HUES6 (cell line): ENCODE measurements around the gene UCP2.

Experiments
- H3K27ac ChIP-seq: 2 replicates; pipeline ENCODE4 v1.7.0; 2013; ENCODE audit warnings: low read depth, mild to moderate bottlenecking, low read length, inconsistent platforms
- H3K27me3 ChIP-seq: 2 replicates; pipeline ENCODE4 v1.6.1; 2013; ENCODE audit warnings: low read length; ENCODE audit not compliant: control insufficient read depth, insufficient read depth
- H3K36me3 ChIP-seq: 2 replicates; pipeline ENCODE4 v1.6.1; 2013; ENCODE audit warnings: low read length; ENCODE audit not compliant: control insufficient read depth, insufficient read depth
- H3K4me1 ChIP-seq: 2 replicates; pipeline ENCODE4 v1.6.1; 2013; ENCODE audit warnings: low read length; ENCODE audit not compliant: control insufficient read depth, insufficient read depth
- H3K4me3 ChIP-seq: 2 replicates; pipeline ENCODE4 v1.5.1; 2013; ENCODE audit warnings: low read depth, low read length
- H3K9ac ChIP-seq: one replicate; pipeline ENCODE4 v1.6.1; 2013; ENCODE audit warnings: mild to moderate bottlenecking, low read length
- H3K9me3 ChIP-seq: 2 replicates; pipeline ENCODE4 v1.6.1; 2013; ENCODE audit warnings: low read depth, low read length; ENCODE audit not compliant: control insufficient read depth, insufficient read depth

The UCP2 gene

GRCh38 chr11:74000307-74001133 lies 17.9 kb upstream of the UCP2 start:
- Histone ChIP-seq H3K9ac (no peak overlapping the region), H3K27ac (no peak overlapping the region), H3K4me1 (0 out of 2 replicates have a peak, but pooled peaks cover 6% of the 10 kb centered on the region), H3K9me3 (no peaks in the 10 kb centered on the region), H3K4me3 (no peak overlapping the region), H3K36me3 (no peaks in the 10 kb centered on the region; the same call in 1 of the 2 replicates), H3K27me3 (no peaks in the 10 kb centered on the region)

DNA sequence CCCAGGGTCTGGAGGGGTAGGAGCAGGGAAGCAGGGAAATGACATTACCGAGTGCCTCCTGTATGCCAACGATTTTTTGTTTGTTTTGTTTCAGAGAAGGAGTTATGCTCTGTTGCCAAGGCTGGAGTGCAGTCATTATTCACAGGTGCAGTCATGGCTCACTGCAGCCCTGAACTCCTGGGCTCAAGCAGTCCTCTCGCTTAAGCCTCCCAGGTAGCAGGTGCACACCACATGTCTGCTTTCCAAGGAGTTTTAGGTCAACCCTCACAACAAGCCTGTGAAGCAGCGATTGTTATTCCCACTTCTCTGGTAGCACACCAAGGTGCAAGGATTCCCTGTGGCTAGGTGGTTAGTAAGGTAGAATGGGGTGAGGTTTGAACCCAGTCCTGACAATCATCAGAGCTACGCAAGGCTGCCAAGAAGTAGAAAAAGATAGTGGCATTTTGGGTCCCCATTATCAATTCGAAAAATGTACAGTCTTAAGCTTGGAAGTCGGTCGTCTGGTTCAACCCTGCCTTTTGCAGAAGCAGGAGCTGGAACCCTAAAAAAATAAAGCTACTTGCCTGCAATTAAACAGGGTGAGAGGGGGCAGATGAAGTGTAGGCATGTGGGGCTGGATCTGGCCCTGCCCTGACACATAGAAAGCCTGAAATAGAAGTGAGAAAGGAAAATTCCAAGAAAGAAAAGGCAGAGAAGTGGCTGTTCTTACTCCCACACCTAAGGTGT lies 17.1 kb upstream of the UCP2 start:
- Histone ChIP-seq H3K9me3 (no peaks in the 10 kb centered on the region), H3K9ac (no peak overlapping the region), H3K27ac (no peak overlapping the region), H3K4me1 (0 out of 2 replicates have a peak, but pooled peaks cover 6% of the 10 kb centered on the region), H3K27me3 (no peaks in the 10 kb centered on the region), H3K4me3 (no peak overlapping the region), H3K36me3 (no peaks in the 10 kb centered on the region; the same call in 1 of the 2 replicates)

DNA sequence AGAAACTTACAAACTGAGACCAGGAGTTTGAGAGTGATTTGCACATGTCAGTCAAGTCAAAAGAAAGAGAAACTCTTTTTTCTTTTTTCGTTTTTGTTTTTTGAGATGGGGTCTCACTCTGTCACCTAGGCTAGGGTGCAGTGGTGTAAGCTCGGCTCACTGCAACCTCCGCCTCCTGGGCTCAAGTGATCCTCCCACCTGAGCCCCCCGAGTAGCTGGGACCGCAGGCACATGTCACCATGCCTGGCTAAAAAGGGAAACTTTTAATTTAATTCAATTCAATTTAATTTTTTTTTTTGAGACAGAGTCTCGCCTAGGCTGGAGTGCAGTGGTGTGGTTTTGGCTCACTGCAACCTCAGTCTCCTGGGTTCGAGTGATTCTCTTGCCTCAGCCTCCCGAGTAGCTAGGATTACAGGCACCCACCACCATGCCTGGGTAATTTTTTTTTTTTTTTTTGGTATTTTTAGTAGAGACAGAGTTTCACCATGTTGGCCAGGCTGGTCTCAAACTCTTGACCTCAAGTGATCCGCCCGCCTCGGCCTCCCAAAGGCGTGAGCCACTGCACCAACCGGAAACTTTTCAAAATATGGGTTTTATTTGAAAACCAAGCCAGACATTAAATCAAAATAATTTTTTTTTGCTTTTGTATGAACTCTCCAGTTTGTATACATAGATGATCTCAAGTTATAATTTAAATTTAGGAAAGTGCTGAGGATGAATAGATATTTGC lies 16.4 kb upstream of the UCP2 start:
- Histone ChIP-seq H3K27me3 (no peaks in the 10 kb centered on the region), H3K27ac (no peak overlapping the region), H3K9me3 (no peaks in the 10 kb centered on the region), H3K36me3 (no peaks in the 10 kb centered on the region; the same call in 1 of the 2 replicates), H3K4me1 (0 out of 2 replicates have a peak, but pooled peaks cover 6% of the 10 kb centered on the region), H3K9ac (no peak overlapping the region), H3K4me3 (no peak overlapping the region)

GRCh38 chr11:73997120-73997770 lies 14.6 kb upstream of the UCP2 start:
- H3K4me1 ChIP-seq, result 0 out of 2 replicates have a peak, but pooled peaks cover 6% of the 10 kb centered on the region
- no peak overlapping the region for H3K4me3 ChIP-seq
- no peak overlapping the region for H3K27ac ChIP-seq
- H3K9me3 ChIP-seq, result no peaks in the 10 kb centered on the region
- H3K27me3 ChIP-seq, result no peaks in the 10 kb centered on the region
- no peak overlapping the region for H3K9ac ChIP-seq
- H3K36me3 ChIP-seq, result no peaks in the 10 kb centered on the region

GRCh38 chr11:73996161-73996747 lies 13.6 kb upstream of the UCP2 start:
- H3K9ac ChIP-seq, result no peak overlapping the region
- 0 out of 2 replicates have a peak, but pooled peaks cover 6% of the 10 kb centered on the region for H3K4me1 ChIP-seq
- H3K27me3 ChIP-seq, result no peaks in the 10 kb centered on the region
- H3K9me3 ChIP-seq, result no peaks in the 10 kb centered on the region
- no peak overlapping the region for H3K4me3 ChIP-seq
- H3K27ac ChIP-seq, result no peak overlapping the region
- no peaks in the 10 kb centered on the region for H3K36me3 ChIP-seq

DNA sequence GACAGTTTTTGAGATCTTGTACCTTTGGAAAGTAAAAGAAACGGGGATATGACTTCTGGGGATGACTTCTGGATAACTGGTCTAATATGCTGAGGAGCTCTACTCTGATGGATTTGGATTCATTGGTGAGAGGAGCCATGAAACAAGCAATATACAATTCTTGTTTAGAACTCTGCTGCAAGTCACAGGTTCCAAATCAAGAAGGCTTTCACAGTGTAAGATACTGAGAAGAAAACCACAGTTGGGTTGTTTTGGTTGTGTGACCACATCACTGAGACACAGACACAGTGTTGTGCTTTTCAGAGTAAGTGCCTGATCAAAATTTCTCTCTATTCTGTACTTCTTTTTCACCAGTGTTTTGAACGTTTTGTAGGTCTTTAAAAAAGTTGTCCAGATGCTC lies 13.1 kb upstream of the UCP2 start:
- no peak overlapping the region for H3K4me3 ChIP-seq
- no peak overlapping the region for H3K27ac ChIP-seq
- H3K27me3 ChIP-seq, result no peaks in the 10 kb centered on the region
- no peak overlapping the region for H3K9ac ChIP-seq
- H3K4me1 ChIP-seq, result 0 out of 2 replicates have a peak, but pooled peaks cover 4% of the 10 kb centered on the region
- no peaks in the 10 kb centered on the region for H3K9me3 ChIP-seq
- no peaks in the 10 kb centered on the region for H3K36me3 ChIP-seq

GRCh38 chr11:73995247-73995646 lies 12.6 kb upstream of the UCP2 start:
- Histone ChIP-seq H3K9ac (no peak overlapping the region), H3K27me3 (no peaks in the 10 kb centered on the region), H3K4me1 (no peaks in the 10 kb centered on the region), H3K4me3 (no peak overlapping the region), H3K36me3 (no peaks in the 10 kb centered on the region), H3K9me3 (no peaks in the 10 kb centered on the region), H3K27ac (no peak overlapping the region)

DNA sequence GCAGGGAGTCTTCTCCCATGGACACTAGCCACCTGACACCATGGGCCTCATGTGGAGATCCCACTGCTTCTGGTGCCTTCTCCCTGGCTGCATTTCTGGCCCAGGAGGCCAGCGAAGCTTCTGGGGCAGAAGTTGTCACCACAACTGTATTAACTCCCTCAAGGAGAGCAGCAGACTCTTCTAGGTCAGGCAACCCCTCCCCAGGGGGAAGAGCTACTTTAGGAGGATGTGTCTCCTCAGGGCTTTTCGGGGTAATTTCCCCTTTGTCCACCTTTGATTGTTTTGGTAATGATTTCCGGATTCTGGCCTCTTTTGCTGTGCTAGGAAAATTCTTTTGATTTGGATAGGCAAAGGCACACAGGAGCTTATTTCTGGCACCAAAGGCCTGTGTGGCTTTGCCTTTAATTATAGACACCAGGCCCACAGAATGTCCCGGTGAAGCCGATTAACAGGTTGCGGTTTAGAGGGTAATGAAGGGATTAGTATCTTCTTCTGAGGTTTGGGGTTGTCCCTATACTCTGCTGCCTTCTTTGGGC lies 8.9 kb upstream of the UCP2 start:
- Histone ChIP-seq H3K27ac (no peak overlapping the region), H3K9me3 (no peaks in the 10 kb centered on the region), H3K36me3 (no peaks in the 10 kb centered on the region), H3K4me1 (no peaks in the 10 kb centered on the region), H3K27me3 (no peaks in the 10 kb centered on the region), H3K9ac (no peak overlapping the region), H3K4me3 (no peak overlapping the region)

DNA sequence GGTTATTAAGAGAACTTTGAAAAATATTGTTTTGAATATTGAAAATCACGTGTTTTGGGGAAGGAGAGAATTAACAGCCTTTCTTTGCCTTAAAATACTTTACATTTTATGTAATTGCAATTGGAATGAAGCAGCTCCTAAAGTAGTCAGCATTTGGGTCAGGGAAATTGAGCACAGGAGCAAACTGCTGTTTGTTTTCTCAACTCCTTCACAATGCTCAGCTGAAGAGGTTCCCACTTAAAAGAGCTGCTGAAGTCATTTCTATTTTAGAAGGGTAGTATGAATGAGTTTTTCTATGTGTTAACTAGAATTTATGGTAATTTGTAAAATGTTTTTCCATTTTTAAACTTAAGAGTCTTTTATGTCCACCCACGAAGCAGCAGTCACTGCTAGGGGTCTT lies 8.1 kb upstream of the UCP2 start:
- H3K9me3 ChIP-seq, result no peaks in the 10 kb centered on the region
- H3K27me3 ChIP-seq, result no peaks in the 10 kb centered on the region
- H3K4me3 ChIP-seq, result no peak overlapping the region
- no peak overlapping the region for H3K9ac ChIP-seq
- no peaks in the 10 kb centered on the region for H3K4me1 ChIP-seq
- H3K36me3 ChIP-seq, result no peaks in the 10 kb centered on the region
- H3K27ac ChIP-seq, result no peak overlapping the region

GRCh38 chr11:73989156-73989555 lies 6.5 kb upstream of the UCP2 start:
- Histone ChIP-seq H3K9ac (no peak overlapping the region), H3K4me1 (no peaks in the 10 kb centered on the region), H3K9me3 (no peaks in the 10 kb centered on the region), H3K27ac (no peak overlapping the region), H3K4me3 (no peak overlapping the region), H3K27me3 (no peaks in the 10 kb centered on the region), H3K36me3 (no peaks in the 10 kb centered on the region)
